Left ventricle myocardium inferior (tissue), 1 donor: ENCODE results near the gene BORA. TPM values are rescaled to one million over a fixed set of nuclear protein-coding genes. Genes with fewer than 3 reads are reported as not detected.

Experiments
- DNase-seq: peaks from one replicate; pipeline ENCODE4 v3.0.0-alpha.2; 2020
- H3K27ac ChIP-seq: fragments of 200-600 bp; replicated peaks from 2 replicates; pipeline ENCODE4 v1.8.0; 2021
- H3K27me3 ChIP-seq: fragments of 200-600 bp; 2 replicates; pipeline ENCODE4 v1.8.0; 2021; ENCODE audit warnings: low read depth
- H3K36me3 ChIP-seq: fragments of 200-600 bp; 2 replicates; pipeline ENCODE4 v1.8.0; 2021
- H3K4me1 ChIP-seq: fragments of 200-600 bp; 2 replicates; pipeline ENCODE4 v1.8.0; 2021
- H3K4me3 ChIP-seq: fragments of 200-600 bp; 2 replicates; pipeline ENCODE4 v1.8.0; 2021; ENCODE audit warnings: mild to moderate bottlenecking, moderate library complexity
- H3K9me3 ChIP-seq: fragments of 200-600 bp; replicated peaks from 2 replicates; pipeline ENCODE4 v1.8.0; 2021
- CTCF ChIP-seq: fragments of 200-600 bp; IDR thresholded peaks from 2 replicates; pipeline ENCODE4 v1.8.0; 2021; ENCODE audit warnings: antibody characterized with exemption, mild to moderate bottlenecking, borderline replicate concordance
- intact Hi-C: fragments of 100-400 bp; cut with micrococcal nuclease; formaldehyde crosslinking; loops from one replicate; pipeline ENCODE4 v1.11.0; 2022
- total RNA-seq: library from RNA; stranded (reverse); fragmentation: NEBNext Ultra II Directional; extraction: Animal tissue kit (Norgen Biotek cat#: 25700); gene quantifications from one replicate; pipeline ENCODE4 v1.2.1, GENCODE V29; 2021
- donor health status: DM: no; HTN: yes; CAD: no; lungs with severe emphysema.

Gene BORA
- total RNA-seq, 1 donor from 2014 or later: 0.55 TPM

- H3K4me1 ChIP-seq: no peaks in the 10 kb centered on the region
- TF ChIP-seq CTCF: no peak
- peaks cover 5% of the 10 kb centered on the region for H3K27me3 ChIP-seq
- DNase-seq: no peak
- H3K36me3 ChIP-seq: no peaks in the 10 kb centered on the region
- H3K9me3 ChIP-seq: peaks cover 12% of the 10 kb centered on the region
- H3K4me3 ChIP-seq: no peak overlapping the region
- intact Hi-C loops: no loop called here
- H3K27ac ChIP-seq: no peak overlapping the region
Measured at GRCh38 chr13:72692884-72693514, 34.7 kb upstream of the BORA start.

GRCh38 chr13:72693832-72694231 lies 33.9 kb upstream of the BORA start:
- Histone ChIP-seq H3K4me1 (no peaks in the 10 kb centered on the region), H3K27me3 (peaks cover 5% of the 10 kb centered on the region), H3K27ac (no peak overlapping the region), H3K36me3 (no peaks in the 10 kb centered on the region), H3K4me3 (no peak overlapping the region), H3K9me3 (peaks cover 12% of the 10 kb centered on the region)
- no peak for TF ChIP-seq CTCF
- DNase-seq: no peak
- intact Hi-C loops: no loop called here

- no peak for DNase-seq
- intact Hi-C loops: no loop called here
- Histone ChIP-seq H3K27me3 (peaks cover 5% of the 10 kb centered on the region), H3K4me1 (no peaks in the 10 kb centered on the region), H3K9me3 (peaks cover 12% of the 10 kb centered on the region), H3K4me3 (no peak overlapping the region), H3K27ac (no peak overlapping the region), H3K36me3 (no peaks in the 10 kb centered on the region)
- no peak for TF ChIP-seq CTCF
Measured at GRCh38 chr13:72694314-72694713, 33.4 kb upstream of the BORA start.

- Histone ChIP-seq H3K36me3 (no peaks in the 10 kb centered on the region), H3K27me3 (peaks cover 5% of the 10 kb centered on the region), H3K9me3 (peaks cover 12% of the 10 kb centered on the region), H3K4me3 (no peak overlapping the region), H3K27ac (no peak overlapping the region), H3K4me1 (no peaks in the 10 kb centered on the region)
- no peak for DNase-seq
- peak; percentile 51 for TF ChIP-seq CTCF
- intact Hi-C loops: no loop called here
Measured at GRCh38 chr13:72696579-72696978, 31.1 kb upstream of the BORA start.

GRCh38 chr13:72698164-72698563 lies 29.6 kb upstream of the BORA start:
- Histone ChIP-seq H3K27me3 (peaks cover 5% of the 10 kb centered on the region), H3K4me3 (no peak overlapping the region), H3K36me3 (no peaks in the 10 kb centered on the region), H3K9me3 (peaks cover under 1% of the 10 kb centered on the region), H3K27ac (no peak overlapping the region), H3K4me1 (no peaks in the 10 kb centered on the region)
- intact Hi-C loops: no loop called here
- DNase-seq: no peak
- no peak for TF ChIP-seq CTCF

GRCh38 chr13:72700509-72700908 lies 27.2 kb upstream of the BORA start:
- Histone ChIP-seq H3K36me3 (peaks cover 1% of the 10 kb centered on the region), H3K4me3 (no peak overlapping the region), H3K27me3 (peaks cover 5% of the 10 kb centered on the region), H3K4me1 (no peaks in the 10 kb centered on the region), H3K27ac (no peak overlapping the region), H3K9me3 (peaks cover 1% of the 10 kb centered on the region)
- no peak for TF ChIP-seq CTCF
- no peak for DNase-seq
- intact Hi-C loops: no loop called here
